Spleen (tissue), 7 donors: ENCODE data around the gene ANXA11.
A peak's percentile ranks its signal among the peaks of the same experiment; 100 is the strongest.

ENCODE experiments used
- POLR2A ChIP-seq, 3 donors: fragments of 450-650 bp; IDR thresholded peaks; one replicate each; pipeline ENCODE4 v1.5.1; 2017; ENCODE audit warnings: antibody characterized with exemption in 3 of 3, mild to moderate bottlenecking in 1 of 3
- POLR2AphosphoS5 ChIP-seq, 3 donors: sonication (generic); formaldehyde crosslinking; IDR thresholded peaks; one replicate each; pipeline ENCODE4 v1.5.1; 2017; ENCODE audit warnings: antibody characterized with exemption in 3 of 3
- TF ChIP-seq, protein P1 (sequence below), 11 experiments: fragments of 200-600 bp in 7 of 11; fragments of 450-650 bp in 4 of 11; sonication (generic) in 4 of 11; IDR thresholded peaks in 8 of 11; conservative IDR thresholded peaks in 3 of 11; 1 replicate in 7 of 11; 2 replicates in 4 of 11; pipeline versions ENCODE4 v1.4.0 to v1.8.0; 2016 to 2021; ENCODE audit warnings: antibody characterized with exemption in 11 of 11, inconsistent platforms in 4 of 11, mild to moderate bottlenecking in 1 of 11
- donor health status: DM: no; HTN: no; CAD: no; lungs with moderate emphysema.
- donor health status: DM: no; HTN: no; CAD: no.
- donor health status: DM: no; HTN: no; CAD: no.

DNA sequence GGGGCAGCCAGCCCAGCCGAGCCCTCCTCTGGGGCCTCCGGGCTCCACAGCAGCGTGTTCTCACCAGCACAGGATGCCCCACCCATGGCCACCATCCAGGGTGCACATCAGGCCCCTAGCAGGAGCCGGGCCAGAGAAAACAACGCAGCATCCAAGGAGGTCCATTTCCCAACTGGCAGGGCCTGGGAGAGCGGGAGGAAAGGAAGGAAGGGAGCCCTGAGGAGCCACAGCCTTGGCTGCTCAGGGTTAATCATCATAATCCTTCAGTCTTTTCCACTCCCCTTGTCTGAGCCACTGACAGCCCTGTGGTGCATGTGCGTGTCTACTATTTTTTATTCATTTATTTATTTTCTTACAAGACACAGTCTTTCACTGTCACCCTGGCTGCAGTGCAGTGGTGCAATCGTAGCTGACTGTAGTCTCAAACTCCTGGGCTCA lies 69.2 kb downstream of the ANXA11 start:
- TF ChIP-seq, protein P1, sequence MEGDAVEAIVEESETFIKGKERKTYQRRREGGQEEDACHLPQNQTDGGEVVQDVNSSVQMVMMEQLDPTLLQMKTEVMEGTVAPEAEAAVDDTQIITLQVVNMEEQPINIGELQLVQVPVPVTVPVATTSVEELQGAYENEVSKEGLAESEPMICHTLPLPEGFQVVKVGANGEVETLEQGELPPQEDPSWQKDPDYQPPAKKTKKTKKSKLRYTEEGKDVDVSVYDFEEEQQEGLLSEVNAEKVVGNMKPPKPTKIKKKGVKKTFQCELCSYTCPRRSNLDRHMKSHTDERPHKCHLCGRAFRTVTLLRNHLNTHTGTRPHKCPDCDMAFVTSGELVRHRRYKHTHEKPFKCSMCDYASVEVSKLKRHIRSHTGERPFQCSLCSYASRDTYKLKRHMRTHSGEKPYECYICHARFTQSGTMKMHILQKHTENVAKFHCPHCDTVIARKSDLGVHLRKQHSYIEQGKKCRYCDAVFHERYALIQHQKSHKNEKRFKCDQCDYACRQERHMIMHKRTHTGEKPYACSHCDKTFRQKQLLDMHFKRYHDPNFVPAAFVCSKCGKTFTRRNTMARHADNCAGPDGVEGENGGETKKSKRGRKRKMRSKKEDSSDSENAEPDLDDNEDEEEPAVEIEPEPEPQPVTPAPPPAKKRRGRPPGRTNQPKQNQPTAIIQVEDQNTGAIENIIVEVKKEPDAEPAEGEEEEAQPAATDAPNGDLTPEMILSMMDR (IDR thresholded peaks at IDR 0.05 in 8 of 11, conservative IDR thresholded peaks at IDR 0.05 in 3 of 11) = no peak
- peak in 1 of 3 donors; percentile 20 for TF ChIP-seq POLR2AphosphoS5 (IDR thresholded peaks at IDR 0.05)
- TF ChIP-seq POLR2A (IDR thresholded peaks at IDR 0.05) = no peak
